ENCODE measurements around the gene TEX14.

Gene TEX14

GRCh38 chr17:58615768-58616659 is 75.8 kb downstream of the TEX14 start:
- H3K4me3 ChIP-seq (ENCODE audit: low read depth, low read length) = no peak overlapping the region
- TF ChIP-seq CTCF (IDR thresholded peaks at IDR 0.05; ENCODE audit: borderline replicate concordance, insufficient read depth, low read depth, low read length) = no peak

GRCh38 chr17:58614859-58615459 is 76.9 kb downstream of the TEX14 start:
- no peak for TF ChIP-seq CTCF (IDR thresholded peaks at IDR 0.05; ENCODE audit: borderline replicate concordance, insufficient read depth, low read depth, low read length)
- no peak overlapping the region for H3K4me3 ChIP-seq (ENCODE audit: low read depth, low read length)

GRCh38 chr17:58611331-58611730 is 80.5 kb downstream of the TEX14 start:
- no peak for TF ChIP-seq CTCF (IDR thresholded peaks at IDR 0.05; ENCODE audit: borderline replicate concordance, insufficient read depth, low read depth, low read length)
- H3K4me3 ChIP-seq (ENCODE audit: low read depth, low read length) = no peak overlapping the region

GRCh38 chr17:58606934-58607333 is 84.9 kb downstream of the TEX14 start:
- no peak overlapping the region for H3K4me3 ChIP-seq (ENCODE audit: low read depth, low read length)
- TF ChIP-seq CTCF (IDR thresholded peaks at IDR 0.05; ENCODE audit: borderline replicate concordance, insufficient read depth, low read depth, low read length) = no peak

GRCh38 chr17:58605986-58606385 is 85.9 kb downstream of the TEX14 start:
- TF ChIP-seq CTCF (IDR thresholded peaks at IDR 0.05; ENCODE audit: borderline replicate concordance, insufficient read depth, low read depth, low read length) = no peak
- H3K4me3 ChIP-seq (ENCODE audit: low read depth, low read length) = no peak overlapping the region

GRCh38 chr17:58605470-58605869 is 86.4 kb downstream of the TEX14 start:
- TF ChIP-seq CTCF (IDR thresholded peaks at IDR 0.05; ENCODE audit: borderline replicate concordance, insufficient read depth, low read depth, low read length) = no peak
- H3K4me3 ChIP-seq (ENCODE audit: low read depth, low read length) = no peak overlapping the region

- TF ChIP-seq CTCF (IDR thresholded peaks at IDR 0.05; ENCODE audit: borderline replicate concordance, insufficient read depth, low read depth, low read length) = no peak
- no peak overlapping the region for H3K4me3 ChIP-seq (ENCODE audit: low read depth, low read length)
Observed at GRCh38 chr17:58601976-58602375, 89.9 kb downstream of the TEX14 start.

All from GM12875 (cell line).